Activated naive CD4-positive, alpha-beta T cell (primary cell): Measurements from ENCODE around the gene OOEP.

Source experiments
- DNase-seq, 4 experiments: peaks; one replicate each; lab custom pipeline; 2025; lab: John Stamatoyannopoulos, UW

OOEP gene

GRCh38 chr6:73364549-73364948 is 5.1 kb downstream of the OOEP start:
- no peak for DNase-seq

DNA sequence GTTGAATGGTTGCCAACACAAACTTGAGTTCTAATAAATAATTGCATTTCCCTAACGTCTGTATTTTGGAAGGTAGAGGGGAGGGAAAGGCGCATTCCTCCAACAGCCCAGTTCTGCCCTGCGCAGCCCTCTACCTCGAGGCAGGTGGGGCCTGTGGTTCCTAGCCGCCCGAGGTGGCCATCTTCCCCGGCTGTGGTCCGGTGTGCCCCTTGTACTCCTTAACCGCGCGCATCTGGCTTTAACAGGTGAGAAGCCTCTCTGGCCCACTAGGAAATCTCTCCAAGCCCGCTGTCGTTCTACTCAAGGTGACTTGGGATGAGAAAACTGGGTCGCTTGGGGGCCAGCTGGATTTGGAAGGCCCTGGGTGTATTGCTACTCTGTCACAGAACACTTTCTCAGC is 5.6 kb downstream of the OOEP start:
- no peak for DNase-seq

DNA sequence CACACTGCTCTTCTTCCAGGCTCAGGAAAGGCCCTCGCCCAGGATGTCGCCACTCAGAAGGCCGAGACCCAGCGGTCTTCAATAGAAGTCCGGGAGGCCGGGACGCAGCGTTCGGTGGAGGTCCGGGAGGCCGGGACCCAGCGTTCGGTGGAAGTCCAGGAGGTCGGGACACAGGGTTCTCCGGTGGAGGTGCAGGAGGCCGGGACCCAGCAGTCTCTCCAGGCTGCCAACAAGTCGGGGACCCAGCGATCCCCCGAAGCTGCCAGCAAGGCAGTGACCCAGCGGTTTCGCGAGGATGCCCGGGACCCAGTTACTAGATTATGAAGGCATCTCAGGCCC is 6.2 kb downstream of the OOEP start:
- DNase-seq = no peak

DNA sequence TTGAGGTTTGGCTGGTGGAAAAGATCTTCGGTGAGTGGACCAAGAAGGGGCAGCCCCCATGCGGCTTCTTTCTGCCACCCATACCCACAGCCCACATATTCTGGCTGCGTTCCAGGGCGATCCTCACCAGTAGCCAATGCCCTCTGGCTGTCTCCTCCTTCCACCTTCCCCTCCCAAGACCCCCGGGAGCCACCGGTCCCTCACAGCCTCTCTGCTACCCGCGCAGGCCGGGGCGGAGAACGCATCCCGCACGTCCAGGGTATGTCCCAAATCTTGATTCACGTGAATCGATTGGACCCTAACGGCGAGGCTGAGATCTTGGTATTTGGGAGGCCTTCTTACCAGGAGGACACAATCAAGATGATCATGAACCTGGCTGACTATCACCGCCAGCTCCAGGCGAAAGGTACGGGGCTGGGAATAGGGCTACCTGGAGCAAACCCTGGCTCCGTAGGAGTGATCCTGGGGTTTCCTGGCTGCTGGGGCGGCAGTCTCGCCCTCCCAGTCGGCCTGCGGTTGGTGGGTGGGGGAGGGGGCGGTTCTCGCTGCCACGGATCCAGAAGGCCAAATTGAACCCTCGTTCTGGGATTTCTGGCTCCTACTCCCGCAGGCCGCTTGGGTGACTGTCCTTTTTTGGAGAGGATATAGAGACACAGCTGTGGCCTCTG is 6.7 kb downstream of the OOEP start:
- DNase-seq = no peak

DNA sequence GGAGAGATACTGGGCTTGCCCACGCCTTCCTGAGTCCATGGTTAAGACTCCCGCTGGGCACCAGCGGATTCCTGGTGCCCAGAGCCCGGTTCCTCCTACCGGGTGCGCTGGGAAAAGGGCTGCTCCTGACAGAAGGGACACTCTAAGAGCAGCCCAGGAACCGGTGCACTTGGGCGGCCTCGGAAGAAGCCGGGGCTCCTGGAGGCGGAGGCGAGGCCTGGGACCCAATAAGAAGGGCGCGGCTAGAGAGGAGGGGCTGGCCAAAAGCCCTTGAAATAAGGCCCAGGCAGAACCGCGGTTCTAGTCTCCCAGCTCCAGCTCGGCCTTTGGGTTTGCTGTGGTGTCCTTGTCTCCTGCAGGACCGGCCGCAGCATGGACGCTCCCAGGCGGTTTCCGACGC is 7.3 kb downstream of the OOEP start, which contains the start of gene KHDC3L:
TSS of gene KHDC3L (plus strand) at position 301 of the 400 bp plus-strand sequence. CDS start at position 373, 72 bp downstream.
- no peak for DNase-seq

- DNase-seq = no peak
Measured at GRCh38 chr6:73353636-73354593, 15.8 kb downstream of the OOEP start, which contains the start of gene DPPA5. TSS of gene DPPA5 (minus strand) at chr6:73354276. CDS start at chr6:73354225, 51 bp downstream.

GRCh38 chr6:73349311-73349710 is 20.4 kb downstream of the OOEP start:
- DNase-seq = no peak

GRCh38 chr6:73348550-73349204 is 21.0 kb downstream of the OOEP start:
- no peak for DNase-seq

- DNase-seq = no peak
Measured at GRCh38 chr6:73343164-73343563, 26.5 kb downstream of the OOEP start.

DNA sequence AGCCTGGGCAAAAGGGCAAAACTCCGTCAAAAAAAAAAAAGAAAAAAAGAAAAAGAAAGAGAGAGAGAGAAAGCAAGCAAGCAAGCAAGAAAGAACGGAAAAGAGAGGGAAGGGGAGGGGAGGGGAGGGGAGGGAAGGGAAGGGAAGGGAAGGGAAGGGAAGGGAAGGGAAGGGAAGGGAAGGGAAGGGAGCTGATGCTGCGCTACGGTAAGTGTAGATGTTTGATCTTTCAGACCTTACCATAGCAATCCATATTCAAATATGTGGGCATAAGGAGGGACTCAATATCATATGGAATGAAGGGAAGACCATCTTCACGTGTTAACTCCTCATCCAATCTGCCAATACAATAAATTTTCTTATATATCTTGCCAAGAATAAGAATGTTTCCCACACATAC is 27.5 kb downstream of the OOEP start:
- DNase-seq = no peak

GRCh38 chr6:73341335-73341734 is 28.4 kb downstream of the OOEP start:
- no peak for DNase-seq

- DNase-seq = no peak
Measured at GRCh38 chr6:73340048-73340447, 29.6 kb downstream of the OOEP start.

GRCh38 chr6:73339340-73339739 is 30.4 kb downstream of the OOEP start:
- DNase-seq = no peak

DNA sequence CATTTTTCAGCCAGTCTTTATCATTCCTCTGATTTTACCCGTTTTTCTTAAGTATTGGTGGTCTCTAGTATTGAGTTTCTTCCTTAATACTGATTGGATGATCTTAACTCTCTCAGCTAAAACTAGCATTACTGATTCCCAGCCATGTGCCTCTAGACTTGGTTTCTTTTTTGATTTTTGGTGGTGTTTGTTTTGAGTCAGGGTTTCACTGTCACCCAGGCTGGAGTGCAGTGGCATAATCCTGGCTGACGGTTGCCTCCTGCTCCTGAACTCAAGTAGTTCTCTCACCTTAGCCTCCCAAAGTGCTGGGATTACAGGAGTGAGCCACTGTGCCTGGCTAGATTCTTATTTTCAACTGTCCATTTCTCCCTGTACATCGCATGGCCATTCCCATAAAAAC is 40.5 kb downstream of the OOEP start:
- no peak for DNase-seq

DNA sequence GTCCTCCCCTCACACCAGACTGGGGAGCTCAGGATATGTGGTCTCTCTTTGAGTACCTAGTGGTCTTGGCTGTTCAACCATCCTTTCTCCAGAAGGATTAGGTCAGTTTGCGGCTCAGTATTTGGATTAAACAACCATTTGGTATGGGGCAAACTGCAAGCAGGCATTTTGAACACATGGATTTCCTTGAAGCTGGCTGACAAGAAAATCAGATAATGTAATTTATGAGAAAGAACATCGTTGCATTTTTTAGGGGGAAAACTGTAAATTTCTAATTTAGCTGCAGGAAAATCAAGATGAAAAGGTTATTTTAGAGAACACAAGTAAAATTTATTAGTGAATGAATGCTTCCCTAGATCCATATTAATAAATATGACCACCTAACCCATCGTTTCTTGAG is 40.9 kb downstream of the OOEP start:
- no peak for DNase-seq

DNA sequence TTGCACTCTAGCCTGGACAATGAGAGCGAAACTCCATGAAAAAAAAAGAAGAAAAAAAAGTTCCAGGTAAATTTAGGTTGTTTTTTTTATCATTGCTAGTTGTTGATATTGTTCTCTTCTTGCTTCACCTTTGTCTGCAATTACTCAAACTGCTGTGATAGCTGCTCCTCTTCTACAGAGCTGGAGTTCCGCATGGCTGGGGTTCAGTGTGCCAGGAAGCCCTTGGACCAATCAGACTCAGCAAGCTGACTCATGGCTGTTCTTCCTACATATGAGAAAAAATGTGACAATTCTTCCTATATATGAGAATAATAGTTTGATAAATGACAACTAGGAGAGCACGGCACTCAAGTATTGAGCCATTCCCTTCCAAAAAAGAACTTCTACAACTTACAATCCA is 44.0 kb downstream of the OOEP start:
- DNase-seq = no peak

DNA sequence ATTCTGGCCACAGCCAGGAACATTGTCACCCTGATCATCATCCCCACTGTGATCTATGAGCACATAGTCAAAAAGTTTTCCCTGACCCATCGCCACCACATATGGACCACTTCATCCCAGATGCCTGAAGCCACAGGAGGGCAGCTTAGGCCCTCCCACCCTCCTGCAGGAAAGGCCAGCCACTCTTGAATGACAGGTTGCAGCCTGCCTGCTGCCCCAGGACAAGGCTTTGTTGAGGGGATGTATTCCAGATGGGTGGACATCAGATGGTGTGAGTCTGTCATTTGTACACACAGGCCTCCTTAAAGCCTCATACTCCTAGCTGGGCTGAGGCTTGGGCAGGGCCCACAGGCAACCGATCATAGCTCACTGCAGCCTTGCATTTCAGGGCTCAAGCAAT is 46.4 kb downstream of the OOEP start:
- no peak for DNase-seq
